CD14-positive monocyte (primary cell): ENCODE data around the gene SGCD. TPM values are rescaled to one million over a fixed set of nuclear protein-coding genes. Genes with fewer than 3 reads are reported as not detected.

Source experiments
- DNase-seq, 3 donors: peaks; one replicate each; pipeline ENCODE4 v3.0.0-alpha.2; 2011 to 2022
- H2AFZ ChIP-seq: 2 replicates; pipeline ENCODE4 v1.6.0; 2012; ENCODE audit warnings: mild to moderate bottlenecking, low read depth, low read length, inconsistent platforms; ENCODE audit not compliant: insufficient read depth, poor library complexity, severe bottlenecking
- H3K27ac ChIP-seq, 2 donors: 1 replicate in 1 of 2; 2 replicates in 1 of 2; pipeline ENCODE4 v1.5.1; 2012 to 2013; ENCODE audit warnings: low read length in 2 of 2, control low read depth in 1 of 2, inconsistent platforms in 1 of 2, low read depth in 1 of 2, mild to moderate bottlenecking in 1 of 2
- H3K27me3 ChIP-seq, 2 donors: one replicate each; pipeline versions ENCODE4 v1.6.0 to v1.6.1; 2011 to 2013; ENCODE audit warnings: low read length in 2 of 2; ENCODE audit not compliant: control insufficient read depth in 2 of 2, insufficient read depth in 2 of 2
- H3K36me3 ChIP-seq, 2 donors: replicated peaks in 1 of 2; 1 replicate in 1 of 2; 2 replicates in 1 of 2; pipeline versions ENCODE4 v1.5.1 to v1.6.1; 2012 to 2013; ENCODE audit warnings: low read length in 2 of 2, control low read depth in 1 of 2, inconsistent platforms in 1 of 2, mild to moderate bottlenecking in 1 of 2; ENCODE audit not compliant: insufficient read depth in 2 of 2, control insufficient read depth in 1 of 2
- H3K4me1 ChIP-seq, 2 donors: 1 replicate in 1 of 2; 2 replicates in 1 of 2; pipeline versions ENCODE4 v1.5.1 to v1.6.1; 2012 to 2013; ENCODE audit warnings: low read length in 2 of 2, control low read depth in 1 of 2, inconsistent platforms in 1 of 2, mild to moderate bottlenecking in 1 of 2, moderate library complexity in 1 of 2; ENCODE audit not compliant: insufficient read depth in 2 of 2, control insufficient read depth in 1 of 2
- H3K4me2 ChIP-seq: replicated peaks from 2 replicates; pipeline ENCODE3; 2012; ENCODE audit warnings: low read length, moderate library complexity, mild to moderate bottlenecking; ENCODE audit not compliant: poor library complexity, severe bottlenecking; ENCODE audit errors: extremely low read depth
- H3K4me3 ChIP-seq, 3 experiments: fragments of 200-600 bp in 1 of 3; sonication (generic) in 1 of 3; replicated peaks in 1 of 3; 1 replicate in 2 of 3; 2 replicates in 1 of 3; pipeline ENCODE4 v1.5.1; 2011 to 2013; ENCODE audit warnings: low read length in 3 of 3, mild to moderate bottlenecking in 3 of 3, control low read depth in 2 of 3, low read depth in 2 of 3, inconsistent platforms in 1 of 3, moderate library complexity in 1 of 3
- H3K79me2 ChIP-seq: 2 replicates; pipeline ENCODE4 v1.6.0; 2012; ENCODE audit warnings: mild to moderate bottlenecking, control low read depth, inconsistent platforms, low read length, moderate library complexity; ENCODE audit not compliant: insufficient read depth
- H3K9ac ChIP-seq: 2 replicates; pipeline ENCODE4 v1.6.0; 2017; ENCODE audit warnings: low read length, mild to moderate bottlenecking; ENCODE audit not compliant: insufficient read depth, poor library complexity, severe bottlenecking
- H3K9me3 ChIP-seq, 2 donors: replicated peaks in 1 of 2; 1 replicate in 1 of 2; 2 replicates in 1 of 2; pipeline versions ENCODE4 v1.5.1 to v1.6.1; 2012 to 2013; ENCODE audit warnings: low read length in 2 of 2, control low read depth in 1 of 2; ENCODE audit not compliant: control insufficient read depth in 1 of 2, insufficient read depth in 1 of 2
- H4K20me1 ChIP-seq: 2 replicates; pipeline ENCODE4 v1.6.0; 2012; ENCODE audit warnings: mild to moderate bottlenecking, low read length, control low read depth, moderate library complexity; ENCODE audit not compliant: insufficient read depth
- H3K27ac Mint-ChIP-seq, 7 donors: one replicate each; pipeline ENCODE4 v1.8.0; 2020; ENCODE audit warnings: mild to moderate bottlenecking in 7 of 7, mixed read lengths in 7 of 7, moderate library complexity in 6 of 7, inconsistent platforms in 2 of 7
- H3K27me3 Mint-ChIP-seq, 3 donors: one replicate each; pipeline ENCODE4 v1.8.0; 2021 to 2022; ENCODE audit warnings: low read depth in 3 of 3, mild to moderate bottlenecking in 3 of 3, mixed read lengths in 3 of 3, moderate library complexity in 3 of 3, inconsistent platforms in 1 of 3
- H3K36me3 Mint-ChIP-seq, 2 donors: one replicate each; pipeline ENCODE4 v1.8.0; 2020; ENCODE audit warnings: mixed read lengths in 2 of 2, inconsistent platforms in 1 of 2, mild to moderate bottlenecking in 1 of 2
- H3K4me1 Mint-ChIP-seq: one replicate; pipeline ENCODE4 v1.8.0; 2020; ENCODE audit warnings: mild to moderate bottlenecking, mixed read lengths
- H3K4me3 Mint-ChIP-seq, 2 donors: one replicate each; pipeline ENCODE4 v1.8.0; 2020; ENCODE audit warnings: mild to moderate bottlenecking in 2 of 2, mixed read lengths in 2 of 2, moderate library complexity in 1 of 2
- H3K9me3 Mint-ChIP-seq, 7 donors: one replicate each; pipeline ENCODE4 v1.8.0; 2020 to 2022; ENCODE audit warnings: mixed read lengths in 7 of 7, mild to moderate bottlenecking in 6 of 7, moderate library complexity in 6 of 7, inconsistent platforms in 2 of 7
- CTCF ChIP-seq: fragments of 200-600 bp; IDR thresholded peaks from one replicate; pipeline ENCODE4 v1.8.0; 2022; ENCODE audit warnings: antibody characterized with exemption, mild to moderate bottlenecking
- WGBS: methylation state at CpG from one replicate; pipeline ENCODE4 v1.1.5; 2013; ENCODE audit warnings: missing lambda C conversion rate; ENCODE audit not compliant: insufficient coverage; 5-methylcytosine and 5-hydroxymethylcytosine counted together
- intact Hi-C, 2 donors: fragments of 100-400 bp; cut with micrococcal nuclease; formaldehyde crosslinking; loops; one replicate each; pipeline versions ENCODE4 v1.15.0 to v1.15.1; 2023
- polyA plus RNA-seq, 3 donors: library from polyadenylated mRNA; depleted of rRNA in 1 of 3; unstranded in 2 of 3; stranded (reverse) in 1 of 3; fragments of 300-500 nt in 2 of 3; fragments of >200 nt in 1 of 3; fragmentation: Illumina TruSeq in 2 of 3; gene quantifications; 1 replicate in 2 of 3; 2 replicates in 1 of 3; pipeline ENCODE4 v1.2.3, GENCODE V29; 2012 to 2021

SGCD gene
- polyA plus RNA-seq, 3 donors, result not detected

- Histone ChIP-seq H3K4me1 (no peaks in the 10 kb centered on the region), H3K27me3 (no peaks in the 10 kb centered on the region), H4K20me1 (no peaks in the 10 kb centered on the region), H3K79me2 (no peaks in the 10 kb centered on the region), H3K4me3 (no peak overlapping the region), H3K4me2 (no peak overlapping the region), H3K9ac (no peak overlapping the region), H2AFZ (no peak overlapping the region), H3K36me3 (no peaks in the 10 kb centered on the region), H3K9me3 (no peaks in the 10 kb centered on the region), H3K27ac (no peak overlapping the region)
- Mint-ChIP-seq H3K36me3 (no peaks in the 10 kb centered on the region), H3K9me3 (peaks cover 0 to 6% (median 0%) of the 10 kb centered on the region in 7 donors), H3K4me3 (no peak overlapping the region), H3K27me3 (peaks cover 0 to 2% (median 0%) of the 10 kb centered on the region in 3 donors), H3K4me1 (no peaks in the 10 kb centered on the region), H3K27ac (no peak overlapping the region)
- intact Hi-C loops, result no loop called here
- DNase-seq, result no peak
- TF ChIP-seq CTCF, result no peak
Measured at GRCh38 chr5:156762771-156763170, 435.8 kb downstream of the SGCD start.

GRCh38 chr5:156764176-156764971, 437.4 kb downstream of the SGCD start:
- 74% methylated on average over 3 of the region's 6 CpGs for WGBS
- no peak overlapping the region for H3K27ac Mint-ChIP-seq
- H3K4me3 Mint-ChIP-seq, result no peak overlapping the region

More at GRCh38 chr5:156764176-156764971, 437.4 kb downstream of the SGCD start:
- TF ChIP-seq CTCF, result no peak
- Histone ChIP-seq H3K36me3 (no peaks in the 10 kb centered on the region), H3K27me3 (no peaks in the 10 kb centered on the region), H3K4me2 (no peak overlapping the region), H4K20me1 (no peaks in the 10 kb centered on the region), H3K9ac (no peak overlapping the region), H3K27ac (no peak overlapping the region), H3K4me3 (no peak overlapping the region), H3K9me3 (no peaks in the 10 kb centered on the region), H3K4me1 (no peaks in the 10 kb centered on the region), H2AFZ (no peak overlapping the region), H3K79me2 (no peaks in the 10 kb centered on the region)
- DNase-seq, result no peak
- Mint-ChIP-seq H3K4me1 (no peaks in the 10 kb centered on the region), H3K27me3 (peaks cover 0 to 2% (median 0%) of the 10 kb centered on the region in 3 donors), H3K36me3 (no peaks in the 10 kb centered on the region), H3K9me3 (peaks cover 0 to 6% (median 0%) of the 10 kb centered on the region in 7 donors)
- intact Hi-C loops, result no loop called here
